ENCODE data around the gene SHC1.

DNA sequence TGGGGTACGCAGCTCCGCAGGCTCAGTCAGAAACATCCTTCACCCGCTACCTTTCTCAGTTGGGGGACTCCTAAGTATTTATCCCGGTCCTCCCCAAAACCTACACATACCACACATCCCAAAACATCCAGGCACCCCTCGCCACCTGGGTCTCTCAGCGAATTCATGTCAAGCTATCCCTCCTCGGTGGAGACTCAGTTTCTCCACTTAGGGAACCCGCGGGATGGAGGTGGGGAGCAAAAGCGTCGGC is 30.8 kb upstream of the SHC1 start:
- TF ChIP-seq CTCF (conservative IDR thresholded peaks at IDR 0.05; ENCODE audit: low read depth, low read length) (no peak), EZH2 (IDR thresholded peaks at IDR 0.05; ENCODE audit: low read length, unreplicated experiment) (no peak), EZH2phosphoT487 (IDR thresholded peaks at IDR 0.05; ENCODE audit: borderline replicate concordance, low read length) (no peak)
